ENCODE data around the gene CACNB3. TPM values are rescaled to one million over a fixed set of nuclear protein-coding genes. Genes with fewer than 3 reads are reported as not detected.

Gene CACNB3
- total RNA-seq, 2 donors from 2014 or later = 17.8 to 30.5 TPM

DNA sequence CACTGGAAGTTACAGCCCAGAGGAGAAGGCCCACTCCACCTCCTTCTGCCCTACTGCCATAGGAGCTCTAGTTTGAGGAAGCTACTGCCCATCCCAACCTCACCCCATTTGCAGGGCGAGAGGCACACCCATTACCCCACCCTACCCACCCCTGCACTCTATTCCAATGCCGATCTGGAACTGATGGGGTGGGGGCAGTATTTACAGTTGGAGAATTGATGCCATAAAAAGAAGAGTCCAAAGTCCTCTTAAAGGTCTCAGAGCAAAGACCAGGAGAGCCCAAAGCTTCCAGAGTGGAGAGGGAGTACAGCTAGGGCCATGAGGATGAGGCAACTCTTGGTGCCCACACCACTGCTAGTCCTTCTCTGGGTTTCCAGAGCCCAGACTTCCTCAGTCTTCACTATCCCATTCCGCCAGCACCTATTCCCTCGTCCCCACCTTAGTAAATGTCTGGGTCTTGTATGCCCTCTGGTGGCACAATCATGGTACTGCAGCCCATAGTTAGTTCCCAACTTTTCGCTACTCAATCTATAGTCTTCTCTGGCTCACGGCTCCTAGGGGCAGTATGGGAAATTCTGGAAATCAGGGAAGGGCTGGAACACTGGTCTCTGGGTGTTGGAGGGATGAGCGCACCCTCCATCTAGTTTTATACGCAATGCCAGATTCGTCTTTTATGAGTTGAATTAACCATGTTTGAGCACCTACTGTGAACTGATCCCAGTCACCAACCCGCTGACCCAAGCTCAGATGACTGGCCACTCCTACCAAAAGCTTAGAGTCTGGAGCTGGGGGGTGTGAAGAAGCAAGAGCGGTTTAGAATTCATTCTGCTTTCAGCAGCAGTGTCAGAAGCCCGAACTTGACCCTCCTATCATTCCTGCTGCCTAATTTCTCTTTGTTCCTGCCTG, 22.5 kb upstream of the CACNB3 start:
- TF ChIP-seq, protein P1, sequence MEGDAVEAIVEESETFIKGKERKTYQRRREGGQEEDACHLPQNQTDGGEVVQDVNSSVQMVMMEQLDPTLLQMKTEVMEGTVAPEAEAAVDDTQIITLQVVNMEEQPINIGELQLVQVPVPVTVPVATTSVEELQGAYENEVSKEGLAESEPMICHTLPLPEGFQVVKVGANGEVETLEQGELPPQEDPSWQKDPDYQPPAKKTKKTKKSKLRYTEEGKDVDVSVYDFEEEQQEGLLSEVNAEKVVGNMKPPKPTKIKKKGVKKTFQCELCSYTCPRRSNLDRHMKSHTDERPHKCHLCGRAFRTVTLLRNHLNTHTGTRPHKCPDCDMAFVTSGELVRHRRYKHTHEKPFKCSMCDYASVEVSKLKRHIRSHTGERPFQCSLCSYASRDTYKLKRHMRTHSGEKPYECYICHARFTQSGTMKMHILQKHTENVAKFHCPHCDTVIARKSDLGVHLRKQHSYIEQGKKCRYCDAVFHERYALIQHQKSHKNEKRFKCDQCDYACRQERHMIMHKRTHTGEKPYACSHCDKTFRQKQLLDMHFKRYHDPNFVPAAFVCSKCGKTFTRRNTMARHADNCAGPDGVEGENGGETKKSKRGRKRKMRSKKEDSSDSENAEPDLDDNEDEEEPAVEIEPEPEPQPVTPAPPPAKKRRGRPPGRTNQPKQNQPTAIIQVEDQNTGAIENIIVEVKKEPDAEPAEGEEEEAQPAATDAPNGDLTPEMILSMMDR (IDR thresholded peaks at IDR 0.05) = peak; percentile 97
- no peaks in the 10 kb centered on the region for H3K36me3 ChIP-seq
- H3K4me1 ChIP-seq (ENCODE audit: control insufficient read depth in 1 of 2, low read depth in 2 of 2) = no peaks in the 10 kb centered on the region
- ATAC-seq (ENCODE audit: insufficient number of reproducible peaks, low FRiP score, low read depth) (peak; percentile 92), DNase-seq (ENCODE audit: low spot score) (no peak)
- no peaks in the 10 kb centered on the region for H3K9me3 ChIP-seq
- no peak overlapping the region for H3K4me3 ChIP-seq
- H3K27me3 ChIP-seq (replicated peaks; ENCODE audit: insufficient read depth) = no peaks in the 10 kb centered on the region
- H3K27ac ChIP-seq = no peak overlapping the region

DNA sequence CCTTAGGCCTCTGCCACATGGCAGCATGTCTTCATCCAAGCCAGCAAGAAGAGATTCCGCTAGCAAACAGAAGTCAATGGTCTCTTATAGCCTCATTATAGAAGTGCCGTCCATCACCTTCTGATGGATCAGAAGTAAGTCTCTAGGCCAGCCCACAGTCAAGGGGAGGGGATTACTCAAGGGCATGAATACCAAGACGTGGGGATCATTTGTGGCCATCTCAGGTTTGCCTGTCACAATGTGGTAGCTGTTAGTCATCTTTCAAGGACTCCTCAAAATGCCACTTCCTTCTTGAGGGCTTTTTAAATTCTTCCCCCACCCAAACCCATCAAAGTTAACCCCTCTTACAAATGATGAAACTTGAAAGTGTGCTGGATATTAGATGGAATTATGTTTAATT, 21.3 kb upstream of the CACNB3 start:
- Histone ChIP-seq H3K27me3 (replicated peaks; ENCODE audit: insufficient read depth) (no peaks in the 10 kb centered on the region), H3K27ac (no peak overlapping the region), H3K4me3 (no peak overlapping the region), H3K36me3 (no peaks in the 10 kb centered on the region), H3K9me3 (no peaks in the 10 kb centered on the region), H3K4me1 (ENCODE audit: control insufficient read depth in 1 of 2, low read depth in 2 of 2) (no peaks in the 10 kb centered on the region)
- ATAC-seq (ENCODE audit: insufficient number of reproducible peaks, low FRiP score, low read depth) (no peak), DNase-seq (ENCODE audit: low spot score) (no peak)
- TF ChIP-seq, protein P1 (IDR thresholded peaks at IDR 0.05) = no peak

DNA sequence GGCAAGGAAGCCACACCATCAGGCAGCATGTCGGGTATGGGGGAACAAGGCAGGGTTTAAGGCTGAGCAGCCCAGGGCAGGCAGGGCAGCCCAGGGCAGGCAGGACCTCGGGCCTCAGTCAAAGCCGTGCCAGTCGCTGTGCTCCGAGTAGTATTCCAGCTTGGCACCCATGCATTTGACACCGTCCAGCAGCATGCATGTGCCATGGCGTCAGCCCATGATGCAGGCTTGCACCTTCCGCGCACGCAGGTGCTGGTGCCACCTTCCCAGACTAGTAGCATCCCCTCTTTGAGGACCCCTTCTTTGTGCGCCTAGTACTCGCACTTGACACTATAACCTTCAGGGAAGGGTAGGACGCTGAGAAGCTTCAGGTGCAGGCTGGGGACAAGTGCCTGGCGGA, 17.8 kb upstream of the CACNB3 start:
- TF ChIP-seq, protein P1 (IDR thresholded peaks at IDR 0.05) = no peak
- no peak for ATAC-seq (ENCODE audit: insufficient number of reproducible peaks, low FRiP score, low read depth)
- H3K4me1 ChIP-seq (ENCODE audit: control insufficient read depth in 1 of 2, low read depth in 2 of 2) = no peaks in the 10 kb centered on the region
- no peaks in the 10 kb centered on the region for H3K36me3 ChIP-seq
- DNase-seq (ENCODE audit: low spot score) = no peak
- H3K4me3 ChIP-seq = no peak overlapping the region
- H3K9me3 ChIP-seq = no peaks in the 10 kb centered on the region
- no peak overlapping the region for H3K27ac ChIP-seq
- no peaks in the 10 kb centered on the region for H3K27me3 ChIP-seq (replicated peaks; ENCODE audit: insufficient read depth)

DNA sequence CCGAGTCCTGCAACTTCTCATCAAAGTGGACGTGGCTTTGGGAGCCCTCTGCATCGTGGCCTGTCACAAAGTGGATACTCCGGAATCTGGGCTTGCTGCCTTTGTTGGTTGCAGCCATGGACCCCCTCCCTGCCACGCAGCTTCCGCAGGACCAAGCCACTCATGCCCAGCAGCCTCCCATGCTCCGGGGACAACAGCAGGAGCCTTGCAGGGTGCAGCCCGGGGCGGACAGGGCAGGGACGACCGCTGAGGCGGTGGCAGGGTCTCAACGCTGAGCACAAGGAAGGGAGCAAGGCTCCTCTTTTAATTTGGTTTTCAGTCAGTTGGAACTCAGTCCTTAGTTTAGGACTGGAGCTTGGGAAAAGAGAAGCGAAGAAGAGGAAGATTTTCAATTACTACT, 17.3 kb upstream of the CACNB3 start:
- no peak for DNase-seq (ENCODE audit: low spot score)
- TF ChIP-seq, protein P1 (IDR thresholded peaks at IDR 0.05) = no peak
- Histone ChIP-seq H3K27me3 (replicated peaks; ENCODE audit: insufficient read depth) (no peaks in the 10 kb centered on the region), H3K4me1 (ENCODE audit: control insufficient read depth in 1 of 2, low read depth in 2 of 2) (no peaks in the 10 kb centered on the region), H3K36me3 (no peaks in the 10 kb centered on the region), H3K4me3 (no peak overlapping the region), H3K9me3 (no peaks in the 10 kb centered on the region), H3K27ac (no peak overlapping the region)
- no peak for ATAC-seq (ENCODE audit: insufficient number of reproducible peaks, low FRiP score, low read depth)

GRCh38 chr12:48803675-48804074, 14.6 kb upstream of the CACNB3 start:
- no peak overlapping the region for H3K4me3 ChIP-seq
- DNase-seq (ENCODE audit: low spot score) (no peak), ATAC-seq (ENCODE audit: insufficient number of reproducible peaks, low FRiP score, low read depth) (no peak)
- no peaks in the 10 kb centered on the region for H3K4me1 ChIP-seq (ENCODE audit: control insufficient read depth in 1 of 2, low read depth in 2 of 2)
- TF ChIP-seq, protein P1 (IDR thresholded peaks at IDR 0.05) = no peak
- no peaks in the 10 kb centered on the region for H3K27me3 ChIP-seq (replicated peaks; ENCODE audit: insufficient read depth)
- H3K36me3 ChIP-seq = no peaks in the 10 kb centered on the region
- H3K27ac ChIP-seq = no peak overlapping the region
- no peaks in the 10 kb centered on the region for H3K9me3 ChIP-seq
